Liver (tissue), 3 donors: ENCODE data around the gene RBM22.

Source experiments
- HNF4A ChIP-seq, 2 donors: conservative IDR thresholded peaks; 2 replicates each; pipeline ENCODE4 v1.6.1; 2016; ENCODE audit warnings: antibody characterized with exemption in 2 of 2, mild to moderate bottlenecking in 2 of 2
- JUND ChIP-seq, 2 donors: IDR thresholded peaks; 2 replicates each; pipeline ENCODE4 v1.6.1; 2016; ENCODE audit warnings: antibody characterized with exemption in 2 of 2
- MAX ChIP-seq: IDR thresholded peaks from 2 replicates; pipeline ENCODE4 v1.6.1; 2016; ENCODE audit warnings: antibody characterized with exemption
- RAD21 ChIP-seq, 2 donors: IDR thresholded peaks; 2 replicates each; pipeline ENCODE4 v1.6.1; 2016; ENCODE audit warnings: antibody characterized with exemption in 2 of 2, mild to moderate bottlenecking in 2 of 2
- SP1 ChIP-seq: IDR thresholded peaks from 2 replicates; pipeline ENCODE4 v1.6.1; 2018; ENCODE audit warnings: antibody characterized with exemption, mild to moderate bottlenecking
- TAF1 ChIP-seq: conservative IDR thresholded peaks from 2 replicates; pipeline ENCODE4 v1.6.1; 2016; ENCODE audit warnings: antibody characterized with exemption, mild to moderate bottlenecking
- YY1 ChIP-seq: IDR thresholded peaks from 2 replicates; pipeline ENCODE4 v1.6.1; 2016; ENCODE audit warnings: antibody characterized with exemption, mild to moderate bottlenecking
- ZBTB33 ChIP-seq: IDR thresholded peaks from 2 replicates; pipeline ENCODE4 v1.6.1; 2016; ENCODE audit warnings: antibody characterized with exemption
- TF ChIP-seq, protein P1 (sequence below): fragments of 150-350 bp; IDR thresholded peaks from 2 replicates; pipeline ENCODE4 v1.5.1; 2017; ENCODE audit warnings: improper control_type of control experiment, low read depth, low read length; ENCODE audit not compliant: missing input control
- TF ChIP-seq, protein P2 (sequence below): IDR thresholded peaks from 2 replicates; pipeline ENCODE4 v1.6.1; 2016; ENCODE audit warnings: antibody characterized with exemption
- donor health status: healthy.
- donor health status: healthy.

- TF ChIP-seq, protein P1, sequence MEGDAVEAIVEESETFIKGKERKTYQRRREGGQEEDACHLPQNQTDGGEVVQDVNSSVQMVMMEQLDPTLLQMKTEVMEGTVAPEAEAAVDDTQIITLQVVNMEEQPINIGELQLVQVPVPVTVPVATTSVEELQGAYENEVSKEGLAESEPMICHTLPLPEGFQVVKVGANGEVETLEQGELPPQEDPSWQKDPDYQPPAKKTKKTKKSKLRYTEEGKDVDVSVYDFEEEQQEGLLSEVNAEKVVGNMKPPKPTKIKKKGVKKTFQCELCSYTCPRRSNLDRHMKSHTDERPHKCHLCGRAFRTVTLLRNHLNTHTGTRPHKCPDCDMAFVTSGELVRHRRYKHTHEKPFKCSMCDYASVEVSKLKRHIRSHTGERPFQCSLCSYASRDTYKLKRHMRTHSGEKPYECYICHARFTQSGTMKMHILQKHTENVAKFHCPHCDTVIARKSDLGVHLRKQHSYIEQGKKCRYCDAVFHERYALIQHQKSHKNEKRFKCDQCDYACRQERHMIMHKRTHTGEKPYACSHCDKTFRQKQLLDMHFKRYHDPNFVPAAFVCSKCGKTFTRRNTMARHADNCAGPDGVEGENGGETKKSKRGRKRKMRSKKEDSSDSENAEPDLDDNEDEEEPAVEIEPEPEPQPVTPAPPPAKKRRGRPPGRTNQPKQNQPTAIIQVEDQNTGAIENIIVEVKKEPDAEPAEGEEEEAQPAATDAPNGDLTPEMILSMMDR: no peak
- TF ChIP-seq HNF4A (conservative IDR thresholded peaks at IDR 0.05) (no peak), ZBTB33 (no peak), MAX (no peak), TAF1 (no peak), JUND (IDR thresholded peaks at IDR 0.05) (no peak), YY1 (no peak), RAD21 (IDR thresholded peaks at IDR 0.05) (no peak), SP1 (no peak)
- TF ChIP-seq, protein P2, sequence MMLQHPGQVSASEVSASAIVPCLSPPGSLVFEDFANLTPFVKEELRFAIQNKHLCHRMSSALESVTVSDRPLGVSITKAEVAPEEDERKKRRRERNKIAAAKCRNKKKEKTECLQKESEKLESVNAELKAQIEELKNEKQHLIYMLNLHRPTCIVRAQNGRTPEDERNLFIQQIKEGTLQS: no peak
These were observed 42.1 kb downstream of the RBM22 start for GRCh38 chr5:150658699-150659265.
